ENCODE data around the gene COX20. TPM values are rescaled to one million over a fixed set of nuclear protein-coding genes. Genes with fewer than 3 reads are reported as not detected.
A peak's percentile ranks its signal among the peaks of the same experiment; 100 is the strongest.

The COX20 gene
- total RNA-seq, 4 donors from 2014 or later: 12.3 to 194 (median 36.4) TPM

DNA sequence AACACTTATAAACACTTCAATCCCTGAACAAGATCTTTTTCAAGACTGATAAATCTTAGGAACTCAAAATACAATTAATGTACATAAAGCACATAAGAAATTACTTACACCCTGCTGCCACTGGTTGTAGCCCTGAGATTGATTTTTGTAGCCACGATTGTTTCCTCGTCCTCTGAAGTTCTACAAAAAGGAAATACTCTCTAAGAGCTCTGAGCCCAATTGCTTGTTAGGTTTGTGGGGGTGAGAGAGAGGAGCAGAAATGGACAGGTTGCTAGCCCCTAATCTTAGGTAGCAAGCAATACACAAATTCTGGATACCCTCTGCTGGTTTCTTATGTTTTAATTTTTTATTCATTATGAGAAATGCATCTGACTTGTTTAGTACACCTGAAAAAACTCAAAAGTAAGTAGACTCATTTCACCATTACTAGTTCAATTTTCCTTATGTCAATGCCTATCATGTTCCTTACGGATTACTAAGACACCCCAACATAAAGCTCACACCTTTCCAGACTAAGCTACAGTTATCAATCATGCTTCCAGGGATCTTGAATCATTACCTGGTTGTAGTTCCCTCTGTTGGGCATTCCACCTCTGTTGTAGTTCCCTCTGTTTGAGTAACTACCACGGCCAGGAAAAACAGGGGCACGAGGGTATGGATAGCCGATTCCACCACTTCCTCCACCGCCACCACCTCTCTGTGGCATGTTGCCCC is 19.6 kb downstream of the COX20 start:
- Histone ChIP-seq H3K36me3 (no peaks in the 10 kb centered on the region), H3K4me3 (no peak overlapping the region), H3K9me3 (no peaks in the 10 kb centered on the region), H3K27me3 (no peaks in the 10 kb centered on the region), H3K27ac (no peak overlapping the region), H3K4me1 (peaks cover 4 to 14% of the 10 kb centered on the region in 2 donors)
- TF ChIP-seq, protein P1, sequence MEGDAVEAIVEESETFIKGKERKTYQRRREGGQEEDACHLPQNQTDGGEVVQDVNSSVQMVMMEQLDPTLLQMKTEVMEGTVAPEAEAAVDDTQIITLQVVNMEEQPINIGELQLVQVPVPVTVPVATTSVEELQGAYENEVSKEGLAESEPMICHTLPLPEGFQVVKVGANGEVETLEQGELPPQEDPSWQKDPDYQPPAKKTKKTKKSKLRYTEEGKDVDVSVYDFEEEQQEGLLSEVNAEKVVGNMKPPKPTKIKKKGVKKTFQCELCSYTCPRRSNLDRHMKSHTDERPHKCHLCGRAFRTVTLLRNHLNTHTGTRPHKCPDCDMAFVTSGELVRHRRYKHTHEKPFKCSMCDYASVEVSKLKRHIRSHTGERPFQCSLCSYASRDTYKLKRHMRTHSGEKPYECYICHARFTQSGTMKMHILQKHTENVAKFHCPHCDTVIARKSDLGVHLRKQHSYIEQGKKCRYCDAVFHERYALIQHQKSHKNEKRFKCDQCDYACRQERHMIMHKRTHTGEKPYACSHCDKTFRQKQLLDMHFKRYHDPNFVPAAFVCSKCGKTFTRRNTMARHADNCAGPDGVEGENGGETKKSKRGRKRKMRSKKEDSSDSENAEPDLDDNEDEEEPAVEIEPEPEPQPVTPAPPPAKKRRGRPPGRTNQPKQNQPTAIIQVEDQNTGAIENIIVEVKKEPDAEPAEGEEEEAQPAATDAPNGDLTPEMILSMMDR (IDR thresholded peaks at IDR 0.05): no peak
- no peak for TF ChIP-seq POLR2A (IDR thresholded peaks at IDR 0.05)
- intact Hi-C loops (cut with DNase I; ENCODE audit: low total_unique reads): no loop called here
- DNase-seq: no peak

DNA sequence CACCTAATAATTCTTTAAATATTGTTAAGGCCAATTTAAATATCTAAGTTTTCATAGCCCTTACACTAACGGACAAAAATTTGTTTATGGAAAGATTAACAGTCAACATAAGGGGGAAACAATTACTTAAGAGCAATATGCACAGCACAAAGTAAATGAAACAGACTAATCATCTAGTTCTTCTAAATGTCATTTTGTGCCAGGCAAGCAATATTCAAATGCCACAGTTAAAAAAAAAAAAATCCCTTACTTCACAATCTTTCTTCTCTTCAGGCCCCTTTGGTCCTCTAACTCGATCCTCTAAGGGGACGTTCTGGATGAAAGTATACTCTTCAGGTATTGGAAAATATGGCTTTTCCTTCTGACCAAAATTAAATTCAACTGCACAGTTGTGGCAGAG is 22.3 kb downstream of the COX20 start:
- Histone ChIP-seq H3K36me3 (no peaks in the 10 kb centered on the region), H3K9me3 (no peaks in the 10 kb centered on the region), H3K4me3 (no peak overlapping the region), H3K27me3 (no peaks in the 10 kb centered on the region), H3K27ac (no peak overlapping the region), H3K4me1 (peaks cover 6 to 18% of the 10 kb centered on the region in 2 donors)
- TF ChIP-seq, protein P1 (IDR thresholded peaks at IDR 0.05): no peak
- no peak for TF ChIP-seq POLR2A (IDR thresholded peaks at IDR 0.05)
- DNase-seq: no peak
- intact Hi-C loops (cut with DNase I; ENCODE audit: low total_unique reads): no loop called here

DNA sequence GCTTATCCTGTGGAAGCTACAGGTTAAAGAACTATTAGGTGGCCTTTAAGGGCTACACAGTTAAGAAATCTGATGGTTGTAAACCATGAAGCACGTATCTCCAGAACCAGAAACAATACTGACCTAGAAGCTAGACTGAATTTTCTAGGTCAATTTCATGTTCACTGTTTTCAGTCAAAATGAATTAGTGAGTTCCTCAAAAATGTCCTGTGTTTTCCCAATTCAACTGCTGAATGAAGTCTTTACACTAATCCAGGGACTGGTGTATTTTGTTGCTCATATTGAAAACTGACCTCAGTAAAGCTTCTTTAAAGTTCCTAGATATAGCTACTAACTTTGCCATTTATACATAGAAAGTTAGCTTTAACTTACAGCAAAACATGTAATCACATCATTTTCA is 22.9 kb downstream of the COX20 start:
- no peaks in the 10 kb centered on the region for H3K36me3 ChIP-seq
- no peaks in the 10 kb centered on the region for H3K27me3 ChIP-seq
- H3K27ac ChIP-seq: no peak overlapping the region
- no peaks in the 10 kb centered on the region for H3K9me3 ChIP-seq
- H3K4me1 ChIP-seq: peaks cover 6 to 18% of the 10 kb centered on the region in 2 donors
- no peak overlapping the region for H3K4me3 ChIP-seq
- intact Hi-C loops (cut with DNase I; ENCODE audit: low total_unique reads): no loop called here
- DNase-seq: no peak
- TF ChIP-seq, protein P1 (IDR thresholded peaks at IDR 0.05): no peak

DNA sequence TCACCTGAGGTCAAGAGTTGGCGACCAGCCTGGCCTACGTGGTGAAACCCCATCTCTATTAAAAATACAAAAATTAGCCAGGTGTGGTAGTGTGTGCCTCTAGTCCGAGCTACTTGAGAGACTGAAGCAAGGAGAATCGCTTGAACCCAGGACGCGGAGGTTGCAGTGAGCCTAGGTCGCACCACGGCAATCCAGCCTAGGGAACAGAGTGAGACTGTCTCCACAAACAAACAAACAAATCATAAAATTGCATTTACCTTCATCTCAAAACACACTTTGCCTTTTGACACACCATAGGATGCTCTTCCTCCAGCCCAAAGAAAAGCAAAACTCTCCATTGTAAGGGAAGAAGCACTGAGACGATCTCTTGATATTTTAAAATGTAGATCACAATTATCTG is 24.6 kb downstream of the COX20 start:
- no peaks in the 10 kb centered on the region for H3K9me3 ChIP-seq
- intact Hi-C loops (cut with DNase I; ENCODE audit: low total_unique reads): no loop called here
- no peaks in the 10 kb centered on the region for H3K36me3 ChIP-seq
- H3K4me1 ChIP-seq: peaks cover 6 to 18% of the 10 kb centered on the region in 2 donors
- no peaks in the 10 kb centered on the region for H3K27me3 ChIP-seq
- peak overlapping the region in 1 of 2 donors; percentile 99 for H3K27ac ChIP-seq
- TF ChIP-seq POLR2A (IDR thresholded peaks at IDR 0.05): no peak
- TF ChIP-seq, protein P1 (IDR thresholded peaks at IDR 0.05): no peak
- DNase-seq: no peak
- H3K4me3 ChIP-seq: no peak overlapping the region

DNA sequence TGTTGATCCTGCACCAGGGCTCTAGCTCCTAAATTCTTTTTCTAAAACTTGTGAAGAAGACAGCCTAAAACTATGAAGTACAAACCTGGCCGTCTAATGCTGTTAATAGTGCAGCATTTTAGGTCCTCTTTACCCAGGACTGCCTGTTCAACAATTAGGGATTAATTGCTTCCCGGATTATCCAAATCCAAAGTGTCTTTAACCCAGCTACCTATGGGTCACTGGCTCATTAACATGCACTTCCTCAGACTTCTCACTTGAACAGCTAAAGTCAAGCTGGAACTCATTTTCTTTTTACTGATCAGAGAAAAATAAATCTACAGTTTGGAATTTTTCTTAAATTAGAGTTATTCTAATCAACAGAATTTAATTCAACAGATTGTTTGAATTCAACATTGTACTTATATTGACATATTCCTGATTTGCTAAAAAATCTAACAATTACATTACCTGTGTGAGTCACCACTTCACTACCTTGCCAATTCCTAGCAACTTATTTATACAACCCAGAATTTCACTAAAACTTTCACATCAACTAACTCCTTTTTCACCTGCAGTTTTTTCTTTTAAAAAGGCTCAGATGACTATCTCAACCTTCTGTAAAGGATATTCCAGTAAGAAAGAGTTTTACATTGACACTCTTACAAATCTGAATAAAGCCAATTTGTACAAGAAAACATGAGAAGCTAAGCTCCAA is 25.6 kb downstream of the COX20 start:
- no peaks in the 10 kb centered on the region for H3K36me3 ChIP-seq
- H3K27me3 ChIP-seq: no peaks in the 10 kb centered on the region
- peak overlapping the region in 1 of 2 donors; percentile 99 for H3K27ac ChIP-seq
- H3K4me1 ChIP-seq: peaks cover 6 to 18% of the 10 kb centered on the region in 2 donors
- no peak for DNase-seq
- H3K4me3 ChIP-seq: peak overlapping the region; percentile 93 to 94
- TF ChIP-seq, protein P1 (IDR thresholded peaks at IDR 0.05): no peak
- TF ChIP-seq POLR2A (IDR thresholded peaks at IDR 0.05): no peak
- intact Hi-C loops (cut with DNase I; ENCODE audit: low total_unique reads): no loop called here
- no peaks in the 10 kb centered on the region for H3K9me3 ChIP-seq

Measured in uterus (tissue), 4 donors.